ENCODE measurements around the gene PER3. TPM values are rescaled to one million over a fixed set of nuclear protein-coding genes. Genes with fewer than 3 reads are reported as not detected.

The PER3 gene
- total and polyA plus RNA-seq, 2 of the 8 experiments (the other 6 are each of a cell fraction or from before 2014, with no cell fraction given) = 8.3 to 9.3 TPM

GRCh38 chr1:7811476-7811875, 27.4 kb downstream of the PER3 start (continued):
- no peak for TF ChIP-seq CBX5 (IDR thresholded peaks at IDR 0.05; ENCODE audit: low read depth, low read length)
- TF ChIP-seq USF2 (IDR thresholded peaks at IDR 0.05; ENCODE audit: low read length) = no peak

Data from H1 (cell line).